GM18907 (cell line): Measurements from ENCODE around the gene MOB2.

Experiments
- ATAC-seq: cut with Tn5 transposase; IDR thresholded peaks from one replicate; pipeline ENCODE4 v1.9.1; 2021; ENCODE audit warnings: mild to moderate bottlenecking, moderate library complexity; ENCODE audit not compliant: unreplicated experiment

Gene MOB2

DNA sequence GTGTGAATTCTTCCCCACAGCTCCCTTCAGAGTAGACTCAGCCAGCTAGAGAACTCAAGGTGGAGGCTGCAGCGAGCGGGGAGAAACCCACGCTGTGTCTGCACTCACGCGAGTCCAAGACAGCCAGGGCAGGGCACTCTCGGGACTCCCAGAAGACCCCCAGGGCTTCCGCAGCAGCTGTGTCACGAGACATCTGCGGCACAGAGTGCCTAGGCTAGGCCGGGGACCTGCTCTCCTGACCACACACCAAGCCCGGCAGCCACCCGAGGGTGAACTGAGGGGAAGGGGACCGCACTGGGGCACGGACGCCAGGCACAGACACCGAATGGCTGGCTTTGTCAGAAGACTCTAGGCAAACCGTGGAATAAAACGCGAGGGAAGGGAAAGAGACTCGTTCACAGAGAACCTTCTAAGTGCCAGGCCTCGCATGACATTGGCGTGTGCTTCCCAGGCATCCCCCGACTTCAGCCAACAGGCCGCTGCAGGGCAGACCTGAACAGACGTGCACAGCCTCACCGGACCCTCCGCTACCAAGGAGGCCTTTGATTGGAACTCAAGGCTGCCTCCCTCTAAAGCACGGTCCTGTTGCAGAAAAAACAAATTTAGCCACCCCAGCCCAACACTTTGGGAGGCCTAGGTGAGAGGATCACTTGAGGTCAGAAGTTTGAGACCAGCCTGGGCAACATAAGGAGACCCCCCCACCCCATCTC lies 18.2 kb upstream of the MOB2 start:
- ATAC-seq = no peak

DNA sequence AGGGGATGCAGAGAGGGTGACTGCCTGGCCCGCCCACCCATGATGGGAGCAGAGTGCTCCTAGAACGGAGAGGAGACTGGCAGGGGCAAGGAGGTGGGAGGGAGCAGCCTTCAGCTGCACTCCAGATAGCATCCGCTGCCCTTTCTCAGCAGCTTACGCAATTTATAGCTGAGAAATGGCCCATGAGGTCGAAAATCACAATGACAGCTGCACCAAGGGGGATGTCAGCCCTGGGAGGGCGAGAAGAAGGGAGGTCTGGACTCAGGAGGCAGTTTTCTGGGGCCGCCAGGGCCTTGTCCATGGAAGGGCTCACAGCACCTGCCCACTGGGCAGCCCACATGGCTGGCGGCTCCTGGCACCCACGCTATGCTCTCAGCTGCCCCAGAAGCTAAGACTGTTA lies 17.6 kb upstream of the MOB2 start:
- no peak for ATAC-seq

DNA sequence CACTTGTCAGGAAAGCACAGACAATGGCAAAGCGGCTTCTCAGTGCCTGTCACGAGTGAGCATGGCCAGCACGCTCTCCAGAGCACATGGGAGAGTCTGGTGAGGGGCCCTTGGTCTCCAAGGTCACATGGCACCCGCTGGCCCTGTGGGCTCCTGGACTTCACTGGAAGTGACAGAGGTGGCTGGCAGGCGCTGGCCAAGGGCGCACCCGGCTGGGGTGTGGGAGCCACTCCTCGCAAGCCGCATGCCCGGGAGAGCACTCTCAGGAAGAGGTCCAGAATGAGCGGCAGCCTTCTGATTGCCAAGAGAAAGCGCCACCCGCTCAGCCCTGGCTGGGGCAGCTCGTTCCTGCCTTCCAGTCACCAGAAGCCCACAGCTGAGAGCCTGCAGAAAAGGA lies 17.1 kb upstream of the MOB2 start:
- ATAC-seq = no peak

DNA sequence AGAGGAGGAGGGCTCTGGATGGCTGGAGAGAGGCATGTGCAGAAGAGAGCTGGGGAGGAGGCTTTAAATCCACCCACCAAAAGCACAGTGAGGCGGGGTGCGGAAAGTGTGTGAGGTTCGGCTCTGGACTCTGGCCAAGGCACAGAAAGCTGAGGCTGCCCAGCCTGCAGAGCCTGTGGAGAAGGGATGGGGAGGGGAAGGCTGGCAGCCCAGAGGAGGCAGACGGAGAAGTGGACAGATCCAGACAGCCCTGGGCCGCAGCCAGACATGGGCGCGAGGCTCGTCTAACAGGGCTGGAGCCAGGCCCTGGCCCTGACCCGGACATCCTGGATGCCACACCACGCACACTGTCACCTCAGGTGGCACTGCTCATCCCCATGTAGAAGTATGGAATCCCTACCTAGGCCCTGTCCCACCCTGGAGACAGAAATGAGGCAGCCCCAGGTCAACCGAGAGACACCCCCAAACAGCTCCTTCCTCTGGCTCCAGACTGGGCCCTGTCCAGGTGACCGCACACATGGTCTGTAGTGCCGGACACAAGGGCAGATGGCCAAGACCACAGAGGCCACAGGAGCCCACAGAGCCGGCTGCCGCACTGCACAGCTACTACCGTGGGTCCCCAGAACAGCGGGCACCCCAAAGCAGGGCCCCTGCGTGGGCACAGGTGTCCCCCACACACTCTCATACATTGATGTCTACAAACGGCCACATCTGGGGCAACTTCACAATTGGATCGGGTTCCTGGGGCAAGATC lies 16.6 kb upstream of the MOB2 start:
- no peak for ATAC-seq

DNA sequence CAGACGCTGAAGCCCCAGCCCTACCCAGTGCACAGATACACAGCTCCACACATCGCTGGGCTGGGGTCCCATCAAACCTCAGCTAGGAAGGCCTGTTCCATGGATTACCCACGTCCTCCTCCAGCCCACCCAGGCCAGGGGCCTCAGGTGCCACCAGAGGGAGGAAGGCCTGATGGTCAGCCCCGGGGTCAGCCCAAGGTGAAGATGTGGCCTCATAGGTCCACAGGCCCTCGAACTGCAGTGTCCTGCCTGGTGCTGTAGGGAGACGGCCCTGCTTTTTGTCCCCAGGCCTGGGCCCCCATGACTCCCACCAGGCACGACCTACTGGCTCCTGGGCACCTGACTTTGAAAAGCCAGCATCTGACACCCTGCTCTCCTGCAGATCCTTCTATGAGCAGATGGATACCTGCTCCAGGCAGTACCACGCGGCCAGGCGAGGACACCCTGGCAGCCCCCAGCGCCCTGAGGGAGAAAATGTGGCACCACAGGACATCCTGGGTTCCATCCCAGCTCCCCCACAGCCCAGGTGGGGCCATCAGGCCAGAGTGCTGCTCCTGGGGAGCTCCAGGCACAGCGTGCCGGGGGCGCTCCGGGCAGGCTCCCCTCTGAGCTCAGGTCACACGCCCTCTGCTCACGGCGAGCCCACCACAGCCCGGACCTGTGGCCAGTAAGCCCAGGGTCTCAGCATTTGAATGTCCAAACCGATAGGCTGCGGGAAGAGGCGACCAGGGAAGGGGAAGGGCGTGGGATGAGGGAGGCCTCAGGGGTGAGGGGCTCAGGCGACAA lies 15.8 kb upstream of the MOB2 start:
- no peak for ATAC-seq

DNA sequence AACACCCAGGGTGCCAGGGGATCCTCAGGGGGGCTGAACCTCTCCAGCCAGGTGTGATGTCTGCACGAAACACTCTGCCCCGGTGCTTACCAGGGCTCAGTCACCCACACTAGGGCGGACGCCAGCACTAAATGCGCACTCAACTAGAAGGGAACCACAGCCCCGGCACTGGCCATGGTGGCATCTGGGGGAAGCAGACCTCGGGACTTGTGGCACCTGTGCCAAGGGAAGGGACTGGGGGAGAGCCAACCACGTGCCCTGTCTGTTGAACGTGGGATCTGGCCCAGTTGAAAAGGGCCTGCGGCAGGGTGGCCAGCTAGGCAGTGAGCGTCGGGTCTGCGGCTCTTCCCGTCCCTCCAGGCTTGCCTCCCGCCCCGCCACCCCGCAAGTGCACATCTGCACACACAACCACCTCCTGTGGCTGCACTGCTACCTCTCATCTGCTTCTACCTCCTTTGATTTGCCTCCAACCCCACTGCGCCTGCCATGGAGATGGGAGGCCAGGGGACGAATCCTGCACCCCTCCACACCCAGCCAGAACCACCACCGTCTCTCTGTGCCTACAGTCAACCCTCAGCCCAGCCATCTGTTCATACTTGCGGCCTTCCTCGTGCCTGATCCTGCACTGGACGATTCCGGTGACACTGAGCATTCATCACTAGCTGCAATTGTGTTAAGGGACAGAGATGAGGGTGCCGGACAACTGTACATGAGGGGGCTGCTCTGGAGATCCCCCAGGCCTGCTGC lies 15.0 kb upstream of the MOB2 start:
- ATAC-seq = no peak

- ATAC-seq = no peak
Measured at GRCh38 chr11:1500466-1501420, 14.2 kb upstream of the MOB2 start.

DNA sequence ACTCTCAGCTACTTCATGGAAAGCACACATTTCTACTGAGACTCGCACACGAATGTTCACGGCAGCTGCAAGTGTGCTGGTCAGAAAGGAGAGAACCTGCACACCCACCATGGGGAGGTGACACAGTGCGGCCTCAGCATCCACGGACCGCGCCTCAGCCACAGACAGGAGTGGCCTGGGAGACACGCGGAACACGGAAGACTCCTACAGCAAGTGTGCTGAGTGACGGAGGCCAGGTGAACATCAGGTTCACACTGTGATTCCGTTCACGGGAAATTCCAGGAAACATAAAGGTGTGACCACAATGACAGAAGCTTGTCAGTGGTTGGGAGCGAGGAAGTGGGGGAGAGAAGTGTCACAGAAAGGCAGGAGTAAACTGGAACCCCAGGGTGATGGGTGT lies 13.3 kb upstream of the MOB2 start:
- ATAC-seq = no peak

DNA sequence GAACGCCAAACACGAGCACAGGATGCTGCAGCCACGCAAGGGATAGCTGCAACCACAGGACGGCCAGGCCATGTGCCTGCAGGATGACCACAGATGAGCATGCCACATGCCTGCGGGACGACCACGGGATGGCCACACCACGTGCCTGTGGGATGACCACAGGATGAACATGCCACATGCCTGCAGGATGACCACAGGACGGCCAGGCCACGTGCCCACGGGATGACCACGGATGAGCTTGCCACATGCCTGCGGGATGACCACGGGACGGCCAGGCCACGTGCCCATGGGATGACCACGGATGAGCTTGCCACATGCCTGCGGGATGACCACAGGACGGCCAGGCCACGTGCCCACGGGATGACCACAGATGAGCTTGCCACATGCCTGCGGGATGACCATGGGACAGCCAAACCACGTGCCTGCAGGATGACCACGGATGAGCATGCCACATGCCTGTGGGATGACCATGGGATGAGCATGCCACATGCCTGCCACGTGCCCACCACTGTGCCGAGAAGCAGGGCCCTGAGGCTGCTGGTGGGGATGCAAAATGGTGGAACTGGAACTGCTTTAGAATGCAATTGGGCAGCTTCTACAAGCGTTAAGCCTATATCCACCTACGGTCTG lies 12.8 kb upstream of the MOB2 start:
- ATAC-seq = no peak

DNA sequence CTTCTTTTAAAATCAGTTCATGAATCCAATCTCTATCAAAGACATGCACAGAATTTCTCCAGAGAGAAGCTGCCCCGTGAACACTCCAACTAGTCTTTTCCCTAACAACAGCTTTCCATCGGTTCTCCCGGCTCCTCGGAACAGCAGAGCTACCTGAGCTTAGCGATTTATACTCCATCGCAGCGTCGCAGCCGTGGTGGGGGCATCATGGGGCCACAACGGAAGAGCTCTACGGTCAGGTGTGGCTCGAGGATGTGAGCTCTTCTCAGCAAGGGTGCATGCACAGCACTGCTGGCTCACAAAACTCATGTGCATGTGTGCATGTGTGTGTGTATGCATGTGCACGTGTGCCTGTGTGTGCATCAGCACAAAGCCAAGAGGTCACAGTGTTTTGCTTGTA lies 11.7 kb upstream of the MOB2 start:
- ATAC-seq = no peak

GRCh38 chr11:1497600-1497999 lies 11.0 kb upstream of the MOB2 start:
- ATAC-seq = no peak

DNA sequence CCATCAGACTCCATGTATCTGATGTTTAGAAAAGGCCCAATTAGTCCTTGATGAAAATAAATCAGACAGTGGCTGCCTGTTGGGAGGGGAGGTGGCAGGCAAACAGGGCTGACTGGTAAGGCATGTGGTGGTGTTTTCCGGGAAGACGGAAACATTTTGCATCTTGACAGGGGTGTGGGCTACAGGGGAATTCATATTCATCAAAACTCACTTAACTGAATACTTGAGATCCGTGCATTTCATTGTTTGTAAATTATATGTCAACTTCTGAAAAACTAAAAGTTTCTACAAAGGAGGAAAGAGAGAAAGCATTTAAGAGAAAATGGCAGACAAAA lies 10.1 kb upstream of the MOB2 start:
- ATAC-seq = no peak

DNA sequence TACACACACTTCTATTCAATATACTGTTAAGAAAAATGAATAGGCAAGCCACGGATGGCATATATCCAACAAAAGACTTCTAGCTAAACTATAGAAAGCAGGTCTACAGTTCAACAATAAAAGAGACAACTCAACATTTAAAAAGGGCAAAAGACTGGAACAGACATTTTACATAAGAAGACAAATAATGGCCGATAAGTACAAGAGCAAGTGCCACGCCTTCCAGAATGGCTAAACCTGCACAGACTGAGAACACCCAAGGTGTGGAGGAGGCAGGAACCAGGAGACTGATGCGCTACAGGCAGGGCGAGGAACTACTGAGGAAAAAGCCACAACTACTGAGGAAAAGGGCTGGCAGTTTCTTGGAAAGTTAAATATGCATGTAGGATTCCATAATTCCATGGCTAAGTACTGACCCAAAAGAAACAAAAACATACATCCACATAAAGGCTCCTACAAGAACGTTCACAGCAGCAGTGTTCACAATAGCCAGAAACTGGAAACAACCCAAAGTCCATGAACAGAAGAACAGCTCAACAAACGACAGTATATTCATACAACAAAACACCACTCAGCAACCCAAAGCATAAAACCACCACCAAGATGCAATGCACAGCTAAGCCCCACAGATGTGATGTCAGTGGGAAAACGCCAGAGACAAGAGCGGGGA lies 9.6 kb upstream of the MOB2 start:
- ATAC-seq = no peak

DNA sequence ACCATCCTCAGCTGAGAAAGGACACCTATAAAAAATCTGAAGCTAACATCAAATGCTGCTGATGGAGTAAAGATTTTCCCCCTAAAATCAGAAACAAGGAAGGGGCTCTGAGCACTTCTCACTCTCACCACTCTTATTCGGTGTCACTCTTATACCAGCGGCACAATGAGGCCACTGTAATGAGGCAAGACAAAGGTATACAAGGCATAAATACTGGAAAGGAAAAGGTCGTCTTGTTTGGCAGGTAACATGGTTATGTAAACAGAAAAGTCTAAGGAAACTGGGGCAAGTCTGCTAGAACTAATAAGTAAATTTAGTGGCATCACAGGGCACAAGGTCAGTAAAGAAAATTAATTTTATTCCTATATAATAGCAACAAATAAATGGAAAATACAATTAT lies 8.1 kb upstream of the MOB2 start:
- ATAC-seq = no peak

DNA sequence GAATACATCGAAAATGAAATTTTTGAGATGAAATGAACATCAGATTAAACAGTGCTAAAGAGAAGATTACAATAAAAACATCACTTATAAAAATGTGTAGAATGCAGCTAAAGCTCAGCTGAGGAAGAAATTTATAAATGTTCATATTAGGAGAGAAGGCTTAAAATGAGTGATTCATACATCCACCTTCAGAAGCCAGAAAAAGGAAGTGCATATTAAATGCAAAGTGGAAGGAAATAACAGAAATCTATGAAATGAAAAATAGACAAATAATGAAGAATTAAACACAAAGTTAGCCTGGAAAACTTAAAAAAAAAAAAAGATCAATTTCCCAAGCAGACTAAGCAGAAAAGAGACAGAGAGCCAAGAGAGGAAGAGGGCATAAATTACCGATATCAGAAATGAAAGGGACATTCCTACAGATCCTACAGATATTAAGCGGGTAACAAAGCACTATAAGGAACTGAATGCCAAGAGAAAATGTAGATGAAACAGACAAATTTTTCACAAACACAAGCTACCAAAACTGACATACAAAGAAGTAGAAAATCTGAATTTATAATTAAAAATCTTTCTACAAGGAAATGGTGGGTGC lies 7.2 kb upstream of the MOB2 start:
- no peak for ATAC-seq

DNA sequence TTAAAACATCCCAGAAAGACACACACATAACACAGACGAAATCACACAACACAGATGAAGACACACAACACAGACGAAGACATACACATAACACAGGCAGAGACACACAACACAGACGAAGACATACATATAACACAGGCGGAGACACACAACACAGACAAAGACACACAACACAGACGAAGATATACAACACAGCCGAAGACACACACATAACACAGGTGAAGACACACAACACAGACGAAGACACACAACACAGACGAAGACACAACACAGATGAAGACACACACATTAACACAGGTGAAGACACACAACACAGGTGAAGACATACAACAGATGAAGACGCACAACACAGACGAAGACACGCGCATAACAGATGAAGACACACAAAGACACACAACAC lies 4.8 kb upstream of the MOB2 start:
- no peak for ATAC-seq

DNA sequence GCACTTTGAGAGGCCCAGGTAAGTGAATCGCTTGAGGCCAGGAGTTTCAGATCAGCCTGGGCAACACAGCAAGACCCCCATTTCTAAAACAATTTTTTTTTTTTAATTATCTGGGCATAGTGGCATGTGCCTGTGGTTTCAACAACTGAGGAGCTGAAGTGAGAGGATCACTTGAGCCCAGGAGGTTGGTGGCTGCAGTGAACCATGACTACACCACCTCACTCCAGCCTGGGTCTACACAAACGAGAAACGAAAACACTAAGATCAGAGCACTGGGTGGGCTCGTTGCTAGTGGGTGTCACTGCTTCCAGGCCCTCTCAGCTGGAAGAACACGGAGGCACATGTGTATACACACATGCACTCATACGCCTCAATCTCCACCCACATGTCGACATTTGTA lies 4.1 kb upstream of the MOB2 start:
- no peak for ATAC-seq

DNA sequence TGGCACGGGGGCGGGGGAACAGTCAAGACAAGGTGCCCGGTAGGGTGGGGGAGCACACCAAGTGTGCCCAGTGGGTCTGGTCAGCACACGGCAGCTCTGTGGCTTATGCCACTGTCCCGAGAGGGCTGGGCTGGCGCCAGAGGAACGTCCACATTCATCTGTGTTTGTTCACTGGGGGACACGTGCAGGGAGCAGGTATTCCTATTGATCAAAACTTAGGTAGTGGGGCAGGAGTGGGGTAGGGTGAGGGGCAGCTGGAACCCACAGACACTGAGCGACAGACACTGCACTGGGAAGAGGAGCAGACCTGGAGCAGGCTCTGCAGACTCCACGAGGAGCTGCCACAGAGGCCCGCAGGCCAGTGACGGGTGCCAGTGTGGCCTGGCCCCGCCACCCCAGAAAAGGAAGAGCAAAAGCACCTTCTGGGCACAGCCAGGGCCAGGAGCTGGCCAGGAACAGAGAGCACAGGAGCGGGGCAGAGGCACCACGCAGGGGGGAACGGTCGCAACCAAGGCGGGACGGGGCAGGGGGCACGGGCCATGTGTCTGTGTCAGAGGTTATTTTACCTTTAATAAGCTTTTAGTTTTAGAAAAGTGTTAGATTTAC lies 2.1 kb upstream of the MOB2 start:
- no peak for ATAC-seq
